GM23338 (cell line): Measurements from ENCODE around the gene SETBP1.

Experiments
- CREB1 ChIP-seq: fragments of 250-450 bp; sonication (Bioruptor Pico); IDR thresholded peaks from 2 replicates; pipeline ENCODE4 v1.5.0; 2020; ENCODE audit warnings: low read depth, mild to moderate bottlenecking, moderate library complexity
- CTCF ChIP-seq, 2 experiments: fragments of 200-600 bp in 1 of 2; sonication (generic) in 1 of 2; conservative IDR thresholded peaks; 2 replicates each; pipeline versions ENCODE4 v1.5.1 to v1.6.1; 2016 to 2017; ENCODE audit warnings: antibody characterized with exemption in 2 of 2, low read depth in 2 of 2, mild to moderate bottlenecking in 2 of 2, moderate library complexity in 1 of 2
- EZH2 ChIP-seq: fragments of 200-600 bp; sonication (generic); IDR thresholded peaks from one replicate; pipeline ENCODE4 v1.8.0; 2017; ENCODE audit warnings: antibody characterized with exemption, mild to moderate bottlenecking, low read depth; ENCODE audit not compliant: unreplicated experiment
- EZH2phosphoT487 ChIP-seq: fragments of 200-600 bp; sonication (generic); IDR thresholded peaks from one replicate; pipeline ENCODE4 v1.8.1; 2018; ENCODE audit warnings: antibody characterized with exemption; ENCODE audit not compliant: unreplicated experiment
- JUNB ChIP-seq: IDR thresholded peaks from one replicate; pipeline ENCODE4 v1.6.1; 2016; ENCODE audit warnings: antibody characterized with exemption; ENCODE audit not compliant: unreplicated experiment
- NANOG ChIP-seq: IDR thresholded peaks from 2 replicates; pipeline ENCODE4 v1.6.1; 2016; ENCODE audit warnings: antibody characterized with exemption, borderline replicate concordance
- POLR2AphosphoS5 ChIP-seq: IDR thresholded peaks from 2 replicates; pipeline ENCODE4 v1.6.1; 2016; ENCODE audit warnings: antibody characterized with exemption, low read depth
- REST ChIP-seq: IDR thresholded peaks from one replicate; pipeline ENCODE4 v1.6.1; 2018; ENCODE audit warnings: antibody characterized with exemption; ENCODE audit not compliant: unreplicated experiment
- ZNF114 ChIP-seq: fragments of 250-450 bp; sonication (Bioruptor Pico); IDR thresholded peaks from 2 replicates; pipeline ENCODE4 v1.5.0; 2020; ENCODE audit warnings: mild to moderate bottlenecking, moderate library complexity

- TF ChIP-seq REST (no peak), CTCF (conservative IDR thresholded peaks at IDR 0.05; ENCODE audit: low read depth in 2 of 2) (no peak; a peak in 1 of 4 replicates), EZH2 (no peak), POLR2AphosphoS5 (no peak), ZNF114 (CRISPR knock-in tag) (no peak), NANOG (no peak), JUNB (no peak), EZH2phosphoT487 (no peak), CREB1 (CRISPR knock-in tag) (no peak)
Observed at GRCh38 chr18:45024357-45025088, 343.8 kb downstream of the SETBP1 start.
